H1 (cell line): ENCODE results near the gene RPAP3. TPM values are rescaled to one million over a fixed set of nuclear protein-coding genes. Genes with fewer than 3 reads are reported as not detected.
"Not testable (repeated sequence)": the region's sequence is repeated elsewhere in the genome, so short reads cannot be mapped to it uniquely, and the experiment has no call there.

Experiments used
- CTCF ChIA-PET: fragments of 300-600 bp; sonication (Branson Sonifier 250); formaldehyde crosslinking; loops from one replicate; lab custom pipeline; 2021; ENCODE audit not compliant: partially characterized antibody; lab: Charles Lee
- POLR2A ChIA-PET: fragments of 300-600 bp; sonication (Branson Sonifier 250); formaldehyde crosslinking; loops from one replicate; lab custom pipeline; 2021; ENCODE audit warnings: inconsistent platforms; ENCODE audit not compliant: partially characterized antibody; lab: Charles Lee
- DNase-seq, 2 experiments: peaks; one replicate each; pipeline versions ENCODE4 v3.0.0 to v3.0.0-alpha.2; 2010 to 2022; ENCODE audit warnings: low spot score in 2 of 2, low read depth in 1 of 2, mixed read lengths in 1 of 2
- FAIRE-seq: peaks from 2 replicates; lab custom pipeline; 2011; peaks lifted over from hg19 to GRCh38; lab: Jason Lieb, UNC
- H2AFZ ChIP-seq: 2 replicates; pipeline ENCODE4 v1.8.1; 2012; ENCODE audit warnings: low read length, inconsistent platforms
- H2AK5ac ChIP-seq: 2 replicates; pipeline ENCODE4 v1.6.1; 2013; ENCODE audit warnings: low read depth, low read length
- H2BK120ac ChIP-seq: replicated peaks from 2 replicates; pipeline ENCODE3; 2013; ENCODE audit warnings: low read depth, low read length, inconsistent platforms
- H2BK12ac ChIP-seq: 2 replicates; pipeline ENCODE4 v1.6.1; 2013; ENCODE audit warnings: low read depth, low read length
- H2BK15ac ChIP-seq: 2 replicates; pipeline ENCODE4 v1.6.1; 2013; ENCODE audit warnings: low read length
- H2BK20ac ChIP-seq: 2 replicates; pipeline ENCODE4 v1.6.1; 2013; ENCODE audit warnings: low read length
- H2BK5ac ChIP-seq: 2 replicates; pipeline ENCODE4 v1.6.1; 2013; ENCODE audit warnings: low read depth, low read length
- H3K14ac ChIP-seq: 2 replicates; pipeline ENCODE4 v1.6.1; 2013; ENCODE audit warnings: inconsistent platforms; ENCODE audit not compliant: insufficient read length
- H3K18ac ChIP-seq: 2 replicates; pipeline ENCODE4 v1.6.1; 2013; ENCODE audit warnings: low read length; ENCODE audit errors: extremely low read depth
- H3K23ac ChIP-seq: 2 replicates; pipeline ENCODE4 v1.6.1; 2013; ENCODE audit warnings: inconsistent platforms; ENCODE audit not compliant: insufficient read length
- H3K23me2 ChIP-seq: 2 replicates; pipeline ENCODE4 v1.6.1; 2013; ENCODE audit warnings: low read depth, low read length
- H3K27ac ChIP-seq: 2 replicates; pipeline ENCODE4 v1.6.1; 2011; ENCODE audit warnings: low read depth, low read length, inconsistent platforms
- H3K27me3 ChIP-seq, 4 experiments: replicated peaks in 1 of 4; 1 replicate in 1 of 4; 2 replicates in 3 of 4; pipeline versions ENCODE4 v1.6.1 to v1.8.1; 2011 to 2013; ENCODE audit warnings: low read length in 3 of 4, mild to moderate bottlenecking in 3 of 4, inconsistent platforms in 2 of 4, mixed read lengths in 2 of 4, moderate library complexity in 1 of 4; ENCODE audit not compliant: control insufficient read depth in 3 of 4, insufficient read depth in 3 of 4; ENCODE audit errors: extremely low read depth in 1 of 4
- H3K36me3 ChIP-seq, 4 experiments: 2 replicates each; pipeline versions ENCODE4 v1.6.1 to v1.8.1; 2011 to 2013; ENCODE audit warnings: mild to moderate bottlenecking in 4 of 4, low read length in 3 of 4, moderate library complexity in 2 of 4, control low read depth in 1 of 4, inconsistent platforms in 1 of 4; ENCODE audit not compliant: insufficient read depth in 4 of 4, control insufficient read depth in 2 of 4
- H3K4ac ChIP-seq: replicated peaks from 2 replicates; pipeline ENCODE3; 2013; ENCODE audit warnings: low read length, low read depth, mixed read lengths, inconsistent platforms; ENCODE audit not compliant: insufficient read length
- H3K4me1 ChIP-seq, 4 experiments: replicated peaks in 1 of 4; 1 replicate in 1 of 4; 2 replicates in 3 of 4; pipeline versions ENCODE4 v1.6.1 to v1.8.1; 2011 to 2013; ENCODE audit warnings: low read length in 3 of 4, inconsistent platforms in 2 of 4, mixed read lengths in 1 of 4; ENCODE audit not compliant: insufficient read depth in 4 of 4, control insufficient read depth in 3 of 4
- H3K4me2 ChIP-seq, 2 experiments: 2 replicates each; pipeline versions ENCODE4 v1.6.1 to v1.8.1; 2011 to 2013; ENCODE audit warnings: low read depth in 2 of 2, low read length in 2 of 2, control low read depth in 1 of 2, inconsistent platforms in 1 of 2, mild to moderate bottlenecking in 1 of 2; ENCODE audit not compliant: insufficient read depth in 1 of 2
- H3K4me3 ChIP-seq, 4 experiments: fragments of 200-600, 300-600 bp in 1 of 4; sonication (generic), shearing (Covaris generic), sonication (Bioruptor Twin) in 1 of 4; 2 replicates each; pipeline versions ENCODE4 v1.5.1 to v1.8.1; 2011 to 2016; ENCODE audit warnings: low read length in 4 of 4, low read depth in 3 of 4, control low read depth in 2 of 4, inconsistent platforms in 2 of 4, mild to moderate bottlenecking in 2 of 4, mixed read lengths in 1 of 4, moderate library complexity in 1 of 4; ENCODE audit not compliant: insufficient read depth in 2 of 4; ENCODE audit errors: extremely low read depth in 1 of 4
- H3K56ac ChIP-seq: replicated peaks from 2 replicates; pipeline ENCODE3; 2013; ENCODE audit warnings: low read depth, mild to moderate bottlenecking, mixed read lengths, low read length, inconsistent platforms; ENCODE audit not compliant: insufficient read length
- H3K79me1 ChIP-seq: 2 replicates; pipeline ENCODE4 v1.6.1; 2013; ENCODE audit warnings: low read depth, low read length, control low read depth
- H3K79me2 ChIP-seq, 2 experiments: 2 replicates each; pipeline versions ENCODE4 v1.6.1 to v1.8.1; 2012 to 2013; ENCODE audit warnings: low read length in 2 of 2, mild to moderate bottlenecking in 2 of 2, inconsistent platforms in 1 of 2; ENCODE audit not compliant: insufficient read depth in 2 of 2, control insufficient read depth in 1 of 2
- H3K9ac ChIP-seq, 4 experiments: replicated peaks in 1 of 4; 1 replicate in 1 of 4; 2 replicates in 3 of 4; pipeline versions ENCODE4 v1.6.1 to v1.8.1; 2011 to 2013; ENCODE audit warnings: low read depth in 3 of 4, low read length in 3 of 4, control low read depth in 2 of 4, mild to moderate bottlenecking in 2 of 4, moderate library complexity in 2 of 4, inconsistent platforms in 1 of 4; ENCODE audit errors: extremely low read depth in 1 of 4
- H3K9me3 ChIP-seq, 2 experiments: 2 replicates each; pipeline versions ENCODE4 v1.6.1 to v1.8.1; 2012 to 2013; ENCODE audit warnings: mild to moderate bottlenecking in 2 of 2, moderate library complexity in 2 of 2, control low read depth in 1 of 2, inconsistent platforms in 1 of 2, low read depth in 1 of 2, low read length in 1 of 2, mixed read lengths in 1 of 2; ENCODE audit not compliant: insufficient read depth in 2 of 2
- H4K20me1 ChIP-seq, 2 experiments: replicated peaks in 1 of 2; 2 replicates each; pipeline versions ENCODE3 to v1.8.1; 2011 to 2013; ENCODE audit warnings: inconsistent platforms in 2 of 2, low read length in 2 of 2, mild to moderate bottlenecking in 1 of 2; ENCODE audit not compliant: insufficient read depth in 2 of 2, control insufficient read depth in 1 of 2
- H4K5ac ChIP-seq: 2 replicates; pipeline ENCODE4 v1.6.1; 2013; ENCODE audit warnings: low read length, low read depth, mixed read lengths, inconsistent platforms; ENCODE audit not compliant: insufficient read length
- H4K8ac ChIP-seq: 2 replicates; pipeline ENCODE4 v1.8.0; 2013; ENCODE audit warnings: mild to moderate bottlenecking, moderate library complexity, low read length, inconsistent platforms; ENCODE audit not compliant: insufficient read depth; ENCODE audit errors: extremely low read depth
- H4K91ac ChIP-seq: replicated peaks from 2 replicates; pipeline ENCODE3; 2013; ENCODE audit warnings: low read length, mixed read lengths, inconsistent platforms; ENCODE audit not compliant: insufficient read length
- CEBPB ChIP-seq: IDR thresholded peaks from 2 replicates; pipeline ENCODE4 v1.6.1; 2012; ENCODE audit warnings: low read depth, low read length
- RFX5 ChIP-seq: IDR thresholded peaks from 2 replicates; pipeline ENCODE4 v1.6.1; 2011; ENCODE audit warnings: low read depth, low read length, improper control_type of control experiment, borderline replicate concordance
- RNF2 ChIP-seq: fragments of 200-900, 300-1000 bp; sonication (generic); IDR thresholded peaks from 2 replicates; pipeline ENCODE4 v1.7.1; 2016; ENCODE audit warnings: borderline replicate concordance, low read depth, mild to moderate bottlenecking, antibody characterized with exemption, low read length; ENCODE audit not compliant: poor library complexity, severe bottlenecking; ENCODE audit errors: missing control alignments
- WGBS, 2 experiments: shearing (Covaris generic) in 1 of 2; methylation state at CpG; one replicate each; pipeline versions ENCODE4 v1.1.6 to v1.1.7; 2013 to 2015; ENCODE audit warnings: low lambda C conversion rate in 2 of 2, mixed read lengths in 2 of 2, inconsistent platforms in 1 of 2, low coverage in 1 of 2, missing lambda C conversion rate in 1 of 2; ENCODE audit not compliant: insufficient replicate concordance in 2 of 2, insufficient coverage in 1 of 2, insufficient read length in 1 of 2; ENCODE audit errors: extremely low coverage in 1 of 2, missing lambda C conversion rate in 1 of 2; 5-methylcytosine and 5-hydroxymethylcytosine counted together
- polyA plus RNA-seq, 7 experiments: library from polyadenylated mRNA; depleted of rRNA in 3 of 7; stranded (reverse) in 5 of 7; unstranded in 2 of 7; fragments of >200 nt in 5 of 7; fragments of 200-250 nt in 2 of 7; gene quantifications; 1 replicate in 5 of 7; 2 replicates in 1 of 7; 4 replicates in 1 of 7; pipeline versions ENCODE4 v1.2.1 to v1.2.3, GENCODE V29; 2011 to 2013; ENCODE audit warnings: missing spikeins in 2 of 7, mixed read lengths in 2 of 7
- total RNA-seq: library from RNA; stranded (reverse); fragmentation: NEBNext Ultra II Directional; extraction: Animal tissue kit (Norgen Biotek cat#: 25700); gene quantifications from 2 replicates; pipeline ENCODE4 v1.2.1, GENCODE V29; 2021

Gene RPAP3
- total and polyA plus RNA-seq, 2 of the 8 experiments (the other 6 are each of a cell fraction or from before 2014, with no cell fraction given): 6.4 to 60.5 TPM

DNA sequence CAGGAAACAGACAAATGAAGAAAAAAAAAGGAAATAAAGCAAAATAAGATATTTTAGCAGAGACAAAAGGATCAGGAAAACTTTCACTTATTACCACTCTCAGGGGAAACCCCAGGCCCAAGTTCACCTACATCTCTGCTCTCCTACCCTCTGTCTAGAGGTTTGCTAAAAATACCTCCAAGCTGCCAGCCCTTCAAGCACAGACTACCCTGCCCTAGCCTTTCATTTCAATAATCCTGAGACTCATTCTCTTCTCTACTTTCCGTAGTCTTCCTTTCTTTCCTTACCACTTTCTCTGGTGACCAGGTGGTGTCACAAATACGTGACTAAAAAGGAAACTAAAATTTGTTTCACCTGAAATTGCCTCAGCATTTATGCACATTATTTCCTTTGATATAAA is 33.8 kb downstream of the RPAP3 start (continued):
- TF ChIP-seq RNF2 (no peak), CEBPB (no peak), RFX5 (no peak)

DNA sequence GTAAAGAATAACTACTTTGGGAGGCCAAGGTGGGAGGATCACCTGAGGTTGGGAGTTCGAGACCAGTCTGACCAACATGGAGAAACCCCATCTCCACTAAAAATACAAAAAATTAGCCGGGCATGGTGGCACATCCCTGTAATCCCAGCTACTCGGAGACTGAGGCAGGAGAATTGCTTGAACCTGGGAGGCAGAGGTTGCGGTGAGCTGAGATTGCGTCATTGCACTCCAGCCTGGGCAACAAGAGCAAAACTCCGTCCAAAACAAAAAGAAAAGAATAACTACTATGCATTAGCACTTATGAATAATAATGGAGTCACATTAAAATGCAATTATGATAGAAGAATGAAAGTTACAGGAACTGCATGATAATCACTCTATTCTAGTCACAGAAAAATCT is 37.9 kb downstream of the RPAP3 start:
- H2BK20ac ChIP-seq, H4K91ac ChIP-seq, H4K5ac ChIP-seq, H2BK12ac ChIP-seq, H2BK15ac ChIP-seq, FAIRE-seq, H2AFZ ChIP-seq, H3K79me1 ChIP-seq, H3K23me2 ChIP-seq, H3K4me1 ChIP-seq, H4K8ac ChIP-seq, H3K4me3 ChIP-seq, DNase-seq, H3K27me3 ChIP-seq, H3K14ac ChIP-seq, H3K23ac ChIP-seq, H2BK5ac ChIP-seq, H2AK5ac ChIP-seq, H3K4me2 ChIP-seq, H4K20me1 ChIP-seq, POLR2A ChIA-PET, H3K9ac ChIP-seq, H3K56ac ChIP-seq, H3K4ac ChIP-seq, H3K9me3 ChIP-seq, H2BK120ac ChIP-seq, H3K18ac ChIP-seq, H3K79me2 ChIP-seq, H3K27ac ChIP-seq: not testable (repeated sequence)
- WGBS, 2 experiments: 89% methylated on average over 6 of the region's 6 CpGs; no CpG with 5 or more reads in 1 of the 2 experiments
- CTCF ChIA-PET: interaction anchor here (0.7 to 3.9 kb wide), 2 partner anchors 19 to 25 kb away, joined by 4 to 12 read pairs; no protein-coding TSS in a partner anchor
- peaks cover 0 to 37% (median 18%) of the 10 kb centered on the region in 4 experiments; a peak in 7 of 8 replicates for H3K36me3 ChIP-seq
